Activated CD4-positive, alpha-beta memory T cell treated with anti-CD3 and anti-CD28 coated beads, Interleukin-2, amount 10 ng/mL, durations not matched to agents 7 days and 5 days (primary cell): ENCODE measurements around the gene TBC1D9. TPM values are rescaled to one million over a fixed set of nuclear protein-coding genes. Genes with fewer than 3 reads are reported as not detected.

Source experiments
- CTCF ChIA-PET: fragments of 350-600 bp; sonication (Branson Sonifier 250); formaldehyde crosslinking; loops from one replicate; lab custom pipeline; 2021; ENCODE audit warnings: antibody characterized with exemption, inconsistent platforms; lab: Charles Lee
- POLR2A ChIA-PET: fragments of 350-600 bp; sonication (Branson Sonifier 250); formaldehyde crosslinking; loops from one replicate; lab custom pipeline; 2021; ENCODE audit warnings: antibody characterized with exemption; lab: Charles Lee
- DNase-seq: peaks from one replicate; pipeline ENCODE4 v3.0.0-alpha.2; 2020
- H3K27ac Mint-ChIP-seq: one replicate; pipeline ENCODE4 v1.8.0; 2021; ENCODE audit warnings: mild to moderate bottlenecking, mixed read lengths
- H3K27me3 Mint-ChIP-seq: one replicate; pipeline ENCODE4 v1.8.0; 2021; ENCODE audit warnings: mixed read lengths
- H3K36me3 Mint-ChIP-seq: one replicate; pipeline ENCODE4 v1.8.0; 2021; ENCODE audit warnings: low read depth, mixed read lengths
- H3K4me1 Mint-ChIP-seq: one replicate; pipeline ENCODE4 v1.8.0; 2021; ENCODE audit warnings: mixed read lengths
- H3K4me3 Mint-ChIP-seq: one replicate; pipeline ENCODE4 v1.8.0; 2021; ENCODE audit warnings: mild to moderate bottlenecking, mixed read lengths
- H3K9me3 Mint-ChIP-seq: one replicate; pipeline ENCODE4 v1.8.0; 2021; ENCODE audit warnings: mixed read lengths
- total RNA-seq, 2 experiments: library from RNA; stranded (reverse); gene quantifications; one replicate each; pipeline ENCODE4 v1.2.3, GENCODE V29; 2021

TBC1D9 gene
- total RNA-seq, 2 experiments from 2014 or later: 0.15 TPM; not detected in 1

DNA sequence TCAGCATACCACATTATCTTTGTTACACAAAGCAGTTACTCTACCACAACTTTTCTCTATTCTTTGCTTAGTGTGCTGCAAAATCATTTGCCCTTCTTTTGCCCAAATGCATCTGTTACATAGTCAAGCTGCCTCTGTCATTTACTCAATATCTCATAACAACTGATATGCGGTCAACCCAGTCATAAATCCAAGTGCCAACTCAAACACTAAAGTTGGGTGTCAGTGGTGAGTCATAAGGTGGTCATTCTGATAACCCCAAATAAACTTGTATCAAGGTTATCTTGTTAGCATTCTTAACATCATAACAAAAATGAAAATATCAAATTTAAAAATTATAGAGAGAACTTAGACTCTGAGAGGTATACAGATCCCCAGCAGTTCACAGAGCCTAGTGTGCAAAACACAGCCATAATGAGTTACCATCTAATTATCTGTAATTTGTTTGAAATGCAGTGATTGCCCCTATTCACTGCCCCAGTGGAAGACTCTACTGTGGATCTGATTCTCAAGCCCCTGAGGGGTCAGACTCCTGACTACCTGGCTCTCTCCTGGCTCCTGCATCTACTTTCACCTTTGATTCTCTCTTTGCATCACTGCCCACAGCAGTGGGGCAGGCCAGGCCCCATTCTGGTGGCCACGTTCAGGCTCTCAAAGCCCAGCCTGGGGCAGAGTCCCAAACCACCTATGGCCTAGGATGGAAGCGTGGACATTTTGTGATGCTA, 29.2 kb downstream of the TBC1D9 start:
- no peaks in the 10 kb centered on the region for H3K27me3 Mint-ChIP-seq

DNA sequence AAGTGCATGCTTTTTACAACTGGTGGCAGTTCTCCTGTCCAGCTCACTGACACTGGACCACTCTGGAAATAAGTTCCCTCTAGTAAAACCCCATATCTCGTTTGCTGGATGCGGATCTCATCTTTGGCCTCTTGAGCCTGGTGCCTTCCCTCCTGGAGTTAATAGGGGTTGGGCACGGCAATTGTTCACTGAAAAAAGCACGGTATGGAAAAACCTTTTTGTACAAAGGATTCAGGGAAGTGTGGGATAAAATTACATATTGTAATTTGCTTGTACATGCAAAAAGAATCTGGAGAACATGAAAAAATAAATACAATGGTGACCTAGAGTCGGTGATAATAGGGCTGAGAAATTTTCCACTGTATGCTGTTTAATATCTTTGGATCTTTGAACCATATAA, 30.6 kb downstream of the TBC1D9 start:
- H3K4me3 Mint-ChIP-seq: no peak overlapping the region
- H3K27me3 Mint-ChIP-seq: no peaks in the 10 kb centered on the region
- DNase-seq: no peak
- H3K27ac Mint-ChIP-seq: no peak overlapping the region
- ChIA-PET POLR2A (no interaction called here), CTCF (no interaction called here)
- H3K4me1 Mint-ChIP-seq: peaks cover 3% of the 10 kb centered on the region
- no peaks in the 10 kb centered on the region for H3K36me3 Mint-ChIP-seq
- H3K9me3 Mint-ChIP-seq: no peaks in the 10 kb centered on the region

More for the DNA sequence above, 29.2 kb downstream of the TBC1D9 start:
- DNase-seq: no peak
- Mint-ChIP-seq H3K4me1 (no peaks in the 10 kb centered on the region), H3K4me3 (no peak overlapping the region), H3K9me3 (no peaks in the 10 kb centered on the region), H3K36me3 (no peaks in the 10 kb centered on the region), H3K27ac (no peak overlapping the region)
- ChIA-PET POLR2A (no interaction called here), CTCF (no interaction called here)

GRCh38 chr4:140724760-140725159, 31.4 kb downstream of the TBC1D9 start:
- POLR2A ChIA-PET: no interaction called here
- Mint-ChIP-seq H3K27me3 (no peaks in the 10 kb centered on the region), H3K36me3 (no peaks in the 10 kb centered on the region)

DNA sequence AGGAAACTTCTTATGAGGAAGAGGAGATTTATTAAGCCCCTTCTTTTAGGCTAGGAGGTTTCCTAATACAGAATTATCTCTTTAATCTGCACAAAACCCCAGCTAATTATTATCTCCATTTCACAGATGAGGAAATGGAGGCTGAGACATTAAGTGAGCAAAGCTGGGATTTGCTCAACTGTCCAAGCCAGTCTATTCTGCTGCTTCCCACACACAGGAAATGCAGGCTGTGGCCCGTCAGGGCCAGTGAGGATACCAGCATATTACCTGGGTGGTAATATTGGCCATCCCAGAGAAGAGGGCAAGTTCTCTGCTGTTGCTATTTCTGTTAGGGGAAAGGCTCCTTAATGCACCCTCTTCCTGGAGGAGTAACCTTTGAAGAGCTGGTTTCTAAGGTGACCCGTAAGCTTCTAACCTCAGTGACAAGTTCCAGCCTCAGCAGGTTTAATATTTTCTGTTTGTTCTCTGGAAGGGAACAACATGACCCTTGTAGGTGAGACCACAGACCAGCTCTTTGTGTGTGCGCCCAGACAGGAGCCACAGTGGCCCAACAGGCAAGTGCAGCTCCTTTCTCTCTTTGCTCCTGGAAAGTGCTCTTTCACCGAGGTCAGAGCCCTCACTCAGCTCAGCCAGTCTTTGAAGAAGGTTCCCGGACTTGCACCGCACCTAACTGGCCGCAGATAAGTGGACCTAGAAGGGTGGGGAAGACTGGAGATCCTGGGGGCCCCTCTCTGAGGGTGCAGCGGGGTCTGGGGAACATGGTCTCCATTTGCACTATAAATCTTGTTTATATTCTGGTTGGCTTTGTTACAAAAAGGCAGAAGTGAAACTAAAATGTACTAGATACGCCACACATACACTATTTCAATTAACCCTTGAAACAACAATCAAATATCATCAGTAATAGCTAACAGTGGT, 35.5 kb downstream of the TBC1D9 start:
- Mint-ChIP-seq H3K9me3 (no peaks in the 10 kb centered on the region), H3K4me3 (no peak overlapping the region), H3K27me3 (no peaks in the 10 kb centered on the region), H3K36me3 (no peaks in the 10 kb centered on the region), H3K27ac (no peak overlapping the region), H3K4me1 (peaks cover 3% of the 10 kb centered on the region)
- POLR2A ChIA-PET: no interaction called here
- CTCF ChIA-PET: no interaction called here
- DNase-seq: no peak

More at GRCh38 chr4:140724760-140725159, 31.4 kb downstream of the TBC1D9 start:
- H3K4me3 Mint-ChIP-seq: no peak overlapping the region
- no peak for DNase-seq
- no peak overlapping the region for H3K27ac Mint-ChIP-seq
- peaks cover 3% of the 10 kb centered on the region for H3K4me1 Mint-ChIP-seq
- H3K9me3 Mint-ChIP-seq: no peaks in the 10 kb centered on the region
- CTCF ChIA-PET: no interaction called here

DNA sequence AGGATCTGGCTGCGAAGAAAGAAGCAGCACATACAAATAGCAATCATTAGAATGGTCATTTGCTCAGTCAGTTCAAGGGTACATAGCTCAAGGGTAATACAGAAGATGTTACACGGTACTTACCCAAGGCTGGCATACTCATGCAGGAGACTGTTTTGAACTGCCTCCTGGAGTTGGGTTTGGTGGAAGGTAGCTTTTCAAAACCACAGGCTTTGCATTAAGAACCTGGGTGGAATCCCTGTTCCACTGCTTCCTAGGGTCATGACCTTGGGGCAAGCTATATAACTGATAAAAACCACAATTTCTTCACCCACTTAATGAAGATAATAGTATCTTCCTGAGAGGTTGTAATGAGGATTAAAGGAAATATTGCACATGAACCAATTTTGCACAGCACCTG, 36.5 kb downstream of the TBC1D9 start:
- CTCF ChIA-PET: interaction anchor here (1.3 kb wide), 1 partner anchor 359 kb away, joined by 4 read pairs; no protein-coding TSS in a partner anchor
- Mint-ChIP-seq H3K27me3 (no peaks in the 10 kb centered on the region), H3K4me3 (no peak overlapping the region), H3K27ac (no peak overlapping the region), H3K4me1 (peaks cover 3% of the 10 kb centered on the region), H3K9me3 (no peaks in the 10 kb centered on the region), H3K36me3 (no peaks in the 10 kb centered on the region)
- no peak for DNase-seq
- POLR2A ChIA-PET: no interaction called here

GRCh38 chr4:140719022-140719421, 37.2 kb downstream of the TBC1D9 start:
- ChIA-PET POLR2A (no interaction called here), CTCF (interaction anchor here (1.3 kb wide), 1 partner anchor 359 kb away, joined by 4 read pairs; no protein-coding TSS in a partner anchor)
- no peak overlapping the region for H3K4me3 Mint-ChIP-seq
- no peaks in the 10 kb centered on the region for H3K27me3 Mint-ChIP-seq
- H3K36me3 Mint-ChIP-seq: no peaks in the 10 kb centered on the region
- H3K4me1 Mint-ChIP-seq: peaks cover 3% of the 10 kb centered on the region
- no peak overlapping the region for H3K27ac Mint-ChIP-seq
- DNase-seq: no peak
- no peaks in the 10 kb centered on the region for H3K9me3 Mint-ChIP-seq

DNA sequence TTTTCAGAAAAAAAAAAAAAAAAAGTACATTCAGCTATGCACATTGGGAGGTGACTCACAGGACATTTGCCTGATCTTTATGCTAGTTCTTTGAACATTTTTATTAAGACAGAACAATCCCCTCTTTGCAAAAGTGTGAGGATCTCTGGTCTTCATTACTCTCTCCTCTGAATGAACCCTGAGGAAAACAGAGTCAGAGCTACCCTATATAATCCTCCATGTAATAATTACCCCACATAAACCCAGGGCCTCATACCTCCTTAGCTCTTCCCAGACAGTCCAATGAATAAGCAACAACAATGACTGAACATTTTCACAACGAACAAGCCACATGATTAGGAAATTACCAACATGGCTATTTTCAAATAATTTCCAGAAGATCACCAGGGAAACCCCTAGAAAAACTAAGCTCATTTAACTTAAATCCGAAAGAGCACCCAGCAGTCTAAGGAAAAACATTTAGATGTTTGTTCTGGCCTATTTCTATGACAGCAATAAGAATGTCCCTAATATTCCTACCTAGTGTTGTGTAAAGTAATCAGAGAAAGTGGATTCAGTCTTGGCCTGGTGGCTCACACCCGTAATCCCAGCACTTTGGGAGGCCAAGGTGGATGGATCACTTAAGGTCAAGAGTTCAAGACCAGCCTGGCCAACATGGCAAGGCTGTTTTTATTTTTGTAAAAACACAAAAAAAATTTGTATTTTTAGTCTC, 37.8 kb downstream of the TBC1D9 start:
- Mint-ChIP-seq H3K27me3 (no peaks in the 10 kb centered on the region), H3K9me3 (no peaks in the 10 kb centered on the region), H3K27ac (no peak overlapping the region), H3K4me3 (no peak overlapping the region), H3K36me3 (no peaks in the 10 kb centered on the region), H3K4me1 (peaks cover 3% of the 10 kb centered on the region)
- POLR2A ChIA-PET: no interaction called here
- DNase-seq: no peak
- CTCF ChIA-PET: interaction anchor here (1.3 kb wide), 1 partner anchor 358 kb away, joined by 4 read pairs; no protein-coding TSS in a partner anchor

- Mint-ChIP-seq H3K27me3 (no peaks in the 10 kb centered on the region), H3K27ac (no peak overlapping the region), H3K4me3 (no peak overlapping the region), H3K9me3 (no peaks in the 10 kb centered on the region), H3K36me3 (no peaks in the 10 kb centered on the region), H3K4me1 (peaks cover 3% of the 10 kb centered on the region)
- CTCF ChIA-PET: no interaction called here
- POLR2A ChIA-PET: no interaction called here
- DNase-seq: no peak
Measured at GRCh38 chr4:140717313-140717712, 38.9 kb downstream of the TBC1D9 start.

DNA sequence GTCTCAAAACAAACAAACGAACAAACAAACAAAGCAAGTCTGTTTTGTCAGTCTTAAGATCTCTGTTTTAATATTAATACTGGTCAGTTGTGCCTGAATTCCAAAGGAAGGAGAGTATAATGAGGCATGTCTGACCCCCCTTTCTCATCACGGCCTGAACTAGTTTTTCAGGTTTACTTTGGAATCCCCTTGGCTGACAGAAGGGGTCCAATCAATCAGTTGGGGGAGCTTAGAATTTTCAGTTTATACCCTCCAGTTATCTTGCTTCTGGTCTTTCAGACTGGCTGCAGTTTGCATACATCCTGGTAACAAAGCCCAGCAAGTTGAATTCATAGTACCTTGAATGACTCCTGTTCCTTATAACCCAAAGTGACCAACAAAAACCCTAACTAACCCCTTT, 41.1 kb downstream of the TBC1D9 start:
- Mint-ChIP-seq H3K27me3 (no peaks in the 10 kb centered on the region), H3K36me3 (no peaks in the 10 kb centered on the region), H3K9me3 (no peaks in the 10 kb centered on the region), H3K4me1 (peaks cover 3% of the 10 kb centered on the region), H3K27ac (no peak overlapping the region), H3K4me3 (no peak overlapping the region)
- CTCF ChIA-PET: no interaction called here
- POLR2A ChIA-PET: no interaction called here
- DNase-seq: no peak

- no peaks in the 10 kb centered on the region for H3K27me3 Mint-ChIP-seq
- no peaks in the 10 kb centered on the region for H3K36me3 Mint-ChIP-seq
- H3K4me1 Mint-ChIP-seq: peaks cover 3% of the 10 kb centered on the region
- no peak for DNase-seq
- H3K27ac Mint-ChIP-seq: no peak overlapping the region
- ChIA-PET CTCF (no interaction called here), POLR2A (no interaction called here)
- H3K9me3 Mint-ChIP-seq: no peaks in the 10 kb centered on the region
- no peak overlapping the region for H3K4me3 Mint-ChIP-seq
Measured at GRCh38 chr4:140711910-140712309, 44.3 kb downstream of the TBC1D9 start.

GRCh38 chr4:140710908-140711622, 45.1 kb downstream of the TBC1D9 start:
- ChIA-PET POLR2A (no interaction called here), CTCF (no interaction called here)
- no peaks in the 10 kb centered on the region for H3K36me3 Mint-ChIP-seq
- peaks cover 3% of the 10 kb centered on the region for H3K4me1 Mint-ChIP-seq
- no peak overlapping the region for H3K27ac Mint-ChIP-seq
- H3K4me3 Mint-ChIP-seq: no peak overlapping the region
- H3K27me3 Mint-ChIP-seq: no peaks in the 10 kb centered on the region
- no peak for DNase-seq
- H3K9me3 Mint-ChIP-seq: no peaks in the 10 kb centered on the region

GRCh38 chr4:140707325-140707724, 48.9 kb downstream of the TBC1D9 start:
- H3K27me3 Mint-ChIP-seq: no peaks in the 10 kb centered on the region
- POLR2A ChIA-PET: no interaction called here
- no peak overlapping the region for H3K4me3 Mint-ChIP-seq
- CTCF ChIA-PET: no interaction called here
- no peak for DNase-seq
- H3K27ac Mint-ChIP-seq: no peak overlapping the region
- H3K36me3 Mint-ChIP-seq: no peaks in the 10 kb centered on the region
- peaks cover 3% of the 10 kb centered on the region for H3K4me1 Mint-ChIP-seq
- no peaks in the 10 kb centered on the region for H3K9me3 Mint-ChIP-seq
